IMR-90 (cell line): ENCODE results near the gene STON2. TPM values are rescaled to one million over a fixed set of nuclear protein-coding genes. Genes with fewer than 3 reads are reported as not detected.

ENCODE experiments used
- ATAC-seq: fragments of 200-7000 bp; cut with Tn5 transposase; 2 replicates; pipeline ENCODE4 v1.9.1; 2020; ENCODE audit warnings: low read depth, mild to moderate bottlenecking, moderate library complexity
- BruUV-seq: library from RNA; stranded (reverse); fragments of 400-500 nt; replicated peaks from 2 replicates; lab custom pipeline; 2021; lab: Mats Ljungman, UMichigan
- CTCF ChIA-PET: fragments of 300-600 bp; formaldehyde crosslinking; extraction: SDS; loops from one replicate; lab custom pipeline; 2021; ENCODE audit warnings: antibody characterized with exemption; lab: Yijun Ruan, JAX
- POLR2A ChIA-PET: fragments of 300-600 bp; sonication (Branson Sonifier 250); formaldehyde crosslinking; loops from one replicate; lab custom pipeline; 2022; ENCODE audit warnings: antibody characterized with exemption; ENCODE audit not compliant: unreplicated experiment; lab: Charles Lee
- DNase-seq: peaks from one replicate; pipeline ENCODE4 v3.0.0; 2013
- H2AFZ ChIP-seq: replicated peaks from 2 replicates; pipeline ENCODE3; 2013; ENCODE audit warnings: low read length, mild to moderate bottlenecking; ENCODE audit not compliant: poor library complexity
- H2AK5ac ChIP-seq: 2 replicates; pipeline ENCODE4 v1.6.1; 2013; ENCODE audit warnings: low read depth, low read length, inconsistent platforms
- H2AK9ac ChIP-seq: replicated peaks from 2 replicates; pipeline ENCODE3; 2013; ENCODE audit warnings: mild to moderate bottlenecking, low read depth, low read length, moderate library complexity; ENCODE audit not compliant: poor library complexity
- H2BK120ac ChIP-seq: 2 replicates; pipeline ENCODE4 v1.6.1; 2013; ENCODE audit warnings: low read depth, low read length, inconsistent platforms
- H2BK15ac ChIP-seq: 3 replicates; pipeline ENCODE4 v1.6.1; 2013; ENCODE audit warnings: low read depth, low read length, inconsistent platforms
- H2BK20ac ChIP-seq: 2 replicates; pipeline ENCODE4 v1.6.1; 2013; ENCODE audit warnings: low read depth, mild to moderate bottlenecking, inconsistent platforms, low read length, moderate library complexity
- H2BK5ac ChIP-seq: 2 replicates; pipeline ENCODE4 v1.6.1; 2013; ENCODE audit warnings: mild to moderate bottlenecking, low read depth, low read length, inconsistent platforms; ENCODE audit not compliant: poor library complexity, severe bottlenecking
- H3K14ac ChIP-seq: replicated peaks from 2 replicates; pipeline ENCODE4 v1.6.1; 2013; ENCODE audit warnings: low read depth, low read length, inconsistent platforms
- H3K18ac ChIP-seq: 2 replicates; pipeline ENCODE4 v1.6.1; 2013; ENCODE audit warnings: low read depth, low read length, control low read depth
- H3K23ac ChIP-seq: 2 replicates; pipeline ENCODE4 v1.6.1; 2013; ENCODE audit warnings: low read depth, low read length, inconsistent platforms
- H3K27ac ChIP-seq: 2 replicates; pipeline ENCODE4 v1.5.1; 2013; ENCODE audit warnings: mild to moderate bottlenecking, control low read depth, low read length; ENCODE audit not compliant: insufficient read depth
- H3K27me3 ChIP-seq: 2 replicates; pipeline ENCODE4 v1.6.1; 2013; ENCODE audit warnings: low read length; ENCODE audit not compliant: control insufficient read depth, insufficient read depth
- H3K36me3 ChIP-seq: 2 replicates; pipeline ENCODE4 v1.6.1; 2013; ENCODE audit warnings: low read length, mixed read lengths; ENCODE audit not compliant: control insufficient read depth, insufficient read depth
- H3K4ac ChIP-seq: 2 replicates; pipeline ENCODE4 v1.6.1; 2013; ENCODE audit warnings: low read depth, low read length, inconsistent platforms
- H3K4me1 ChIP-seq: 2 replicates; pipeline ENCODE4 v1.6.1; 2013; ENCODE audit warnings: low read length, mixed read lengths; ENCODE audit not compliant: control insufficient read depth, insufficient read depth
- H3K4me2 ChIP-seq: 2 replicates; pipeline ENCODE4 v1.6.1; 2013; ENCODE audit warnings: low read depth, mild to moderate bottlenecking, control low read depth, low read length, moderate library complexity
- H3K4me3 ChIP-seq: 2 replicates; pipeline ENCODE4 v1.5.1; 2013; ENCODE audit warnings: low read depth, mild to moderate bottlenecking, control low read depth, low read length, moderate library complexity; ENCODE audit not compliant: insufficient read depth
- H3K56ac ChIP-seq: 2 replicates; pipeline ENCODE4 v1.6.1; 2013; ENCODE audit warnings: low read length, inconsistent platforms; ENCODE audit not compliant: insufficient read depth; ENCODE audit errors: extremely low read depth
- H3K79me1 ChIP-seq, 2 experiments: 2 replicates each; pipeline ENCODE4 v1.6.1; 2013; ENCODE audit warnings: low read length in 2 of 2, inconsistent platforms in 1 of 2, low read depth in 1 of 2
- H3K9ac ChIP-seq: 2 replicates; pipeline ENCODE4 v1.6.1; 2013; ENCODE audit warnings: low read depth, low read length, control low read depth
- H3K9me1 ChIP-seq: 2 replicates; pipeline ENCODE4 v1.6.1; 2013; ENCODE audit warnings: low read length, inconsistent platforms; ENCODE audit not compliant: insufficient read depth
- H3K9me3 ChIP-seq: 2 replicates; pipeline ENCODE4 v1.6.1; 2013; ENCODE audit warnings: low read length; ENCODE audit not compliant: control insufficient read depth, insufficient read depth
- H4K20me1 ChIP-seq: 2 replicates; pipeline ENCODE4 v1.6.1; 2013; ENCODE audit warnings: low read length, inconsistent platforms; ENCODE audit not compliant: insufficient read depth
- H4K5ac ChIP-seq: 2 replicates; pipeline ENCODE4 v1.6.1; 2013; ENCODE audit warnings: mild to moderate bottlenecking, low read depth, low read length, control low read depth
- H4K8ac ChIP-seq, 2 experiments: 2 replicates each; pipeline ENCODE4 v1.6.1; 2013; ENCODE audit warnings: low read depth in 2 of 2, low read length in 2 of 2, control low read depth in 1 of 2, inconsistent platforms in 1 of 2
- H4K91ac ChIP-seq: 2 replicates; pipeline ENCODE4 v1.6.1; 2013; ENCODE audit warnings: low read depth, low read length, inconsistent platforms; ENCODE audit not compliant: insufficient read depth
- CEBPB ChIP-seq: IDR thresholded peaks from 2 replicates; pipeline ENCODE4 v1.6.1; 2012; ENCODE audit warnings: low read depth, low read length, improper control_type of control experiment
- CHD1 ChIP-seq: IDR thresholded peaks from 2 replicates; pipeline ENCODE4 v1.6.1; 2012; ENCODE audit warnings: low read depth, low read length, improper control_type of control experiment
- CTCF ChIP-seq: conservative IDR thresholded peaks from 2 replicates; pipeline ENCODE4 v1.5.1; 2012; ENCODE audit warnings: mild to moderate bottlenecking, low read depth, low read length, improper control_type of control experiment
- ELK1 ChIP-seq: fragments of 150-350 bp; IDR thresholded peaks from 2 replicates; pipeline ENCODE4 v1.6.1; 2016; ENCODE audit warnings: low read depth, mild to moderate bottlenecking, low read length, moderate library complexity, borderline replicate concordance
- MAFK ChIP-seq: IDR thresholded peaks from 2 replicates; pipeline ENCODE4 v1.6.1; 2012; ENCODE audit warnings: low read depth, low read length, improper control_type of control experiment
- MAZ ChIP-seq: IDR thresholded peaks from 2 replicates; pipeline ENCODE4 v1.6.1; 2012; ENCODE audit warnings: low read depth, mild to moderate bottlenecking, low read length, improper control_type of control experiment, moderate library complexity, borderline replicate concordance
- MXI1 ChIP-seq: IDR thresholded peaks from 2 replicates; pipeline ENCODE4 v1.6.1; 2012; ENCODE audit warnings: low read depth, mild to moderate bottlenecking, low read length, moderate library complexity, borderline replicate concordance
- NFE2L2 ChIP-seq: fragments of 150-350 bp; IDR thresholded peaks from 2 replicates; pipeline ENCODE4 v1.6.1; 2016; ENCODE audit warnings: low read depth, mild to moderate bottlenecking, low read length
- POLR2A ChIP-seq: IDR thresholded peaks from 2 replicates; pipeline ENCODE4 v1.6.1; 2012; ENCODE audit warnings: mild to moderate bottlenecking, low read depth, low read length
- RCOR1 ChIP-seq: IDR thresholded peaks from 2 replicates; pipeline ENCODE4 v1.6.1; 2012; ENCODE audit warnings: mild to moderate bottlenecking, low read length, improper control_type of control experiment; ENCODE audit not compliant: insufficient replicate concordance
- RFX5 ChIP-seq: IDR thresholded peaks from 2 replicates; pipeline ENCODE4 v1.8.0; 2012; ENCODE audit warnings: low read depth, mild to moderate bottlenecking, low read length, moderate library complexity
- SMC3 ChIP-seq: fragments of 150-350 bp; IDR thresholded peaks from 2 replicates; pipeline ENCODE4 v1.6.1; 2016; ENCODE audit warnings: low read depth, mild to moderate bottlenecking, antibody characterized with exemption, low read length, moderate library complexity
- USF2 ChIP-seq: fragments of 150-350 bp; IDR thresholded peaks from 2 replicates; pipeline ENCODE4 v1.6.1; 2017; ENCODE audit warnings: mild to moderate bottlenecking, antibody characterized with exemption, low read length, low read depth
- WGBS, 2 experiments: methylation state at CpG; one replicate each; pipeline versions ENCODE4 v1.1.5 to v1.1.7; 2013; ENCODE audit warnings: missing lambda C conversion rate in 2 of 2; ENCODE audit not compliant: insufficient read length in 1 of 2; ENCODE audit errors: extremely low coverage in 2 of 2; 5-methylcytosine and 5-hydroxymethylcytosine counted together
- dilution Hi-C: fragments of 300-500 bp; cut with HindIII; formaldehyde crosslinking; loops from one replicate; pipeline ENCODE4 v1.14.3; 2018; ENCODE audit warnings: low sequenced_read_pairs; ENCODE audit not compliant: unreplicated experiment
- in situ Hi-C: fragments of 300-500 bp; cut with MboI; formaldehyde crosslinking; loops from 3 replicates; pipeline ENCODE4 v1.14.3; 2019; ENCODE audit warnings: low sequenced_read_pairs, inconsistent platforms, mixed read lengths
- intact Hi-C: fragments of 100-400 bp; cut with micrococcal nuclease; formaldehyde crosslinking; loops from 2 replicates; pipeline ENCODE4 v1.10.0; 2022
- polyA plus RNA-seq, 3 experiments: library from polyadenylated mRNA; depleted of rRNA; stranded (reverse); fragments of >200 nt; gene quantifications; 2 replicates each; pipeline ENCODE4 v1.2.3, GENCODE V29; 2012; ENCODE audit warnings: low replicate concordance in 1 of 3
- total RNA-seq: library from RNA; depleted of rRNA; stranded (reverse); fragments of >200 nt; gene quantifications from 2 replicates; pipeline ENCODE4 v1.2.3, GENCODE V29; 2012

STON2 gene
- total and polyA plus RNA-seq, 2 of the 4 experiments (the other 2 are of a cell fraction) = not detected

- dilution Hi-C loops = no loop called here
- Histone ChIP-seq H3K9me3 (no peaks in the 10 kb centered on the region), H3K27ac (no peak overlapping the region), H2AFZ (no peak overlapping the region), H3K4me1 (no peaks in the 10 kb centered on the region), H3K4me2 (no peak overlapping the region), H3K4me3 (no peak overlapping the region), H3K9me1 (no peaks in the 10 kb centered on the region), H3K27me3 (peaks cover 14% of the 10 kb centered on the region), H3K9ac (no peak overlapping the region), H3K23ac (no peak overlapping the region), H2BK5ac (no peak overlapping the region), H2BK120ac (no peak overlapping the region), H3K18ac (no peak overlapping the region), H2BK20ac (no peak overlapping the region), H2AK5ac (no peak overlapping the region), H4K5ac (no peak overlapping the region), H4K8ac (no peak overlapping the region), H3K79me1 (no peaks in the 10 kb centered on the region), H3K4ac (no peak overlapping the region), H4K91ac (no peak overlapping the region), H2AK9ac (no peak overlapping the region), H2BK15ac (no peak overlapping the region), H3K14ac (no peak overlapping the region), H3K56ac (no peak overlapping the region), H3K36me3 (no peaks in the 10 kb centered on the region), H4K20me1 (no peaks in the 10 kb centered on the region)
- CTCF ChIA-PET = interaction anchor here (0.7 kb wide), 1 partner anchor 32 kb away, joined by 4 read pairs; no protein-coding TSS in a partner anchor
- in situ Hi-C loops = no loop called here
- BruUV-seq = no TSS peak
- ATAC-seq (no peak), DNase-seq (no peak)
- intact Hi-C loops = no loop called here
- TF ChIP-seq CHD1 (no peak), ELK1 (no peak), USF2 (no peak), RFX5 (no peak), NFE2L2 (no peak), CEBPB (no peak), SMC3 (no peak), MXI1 (no peak), POLR2A (no peak), MAZ (no peak), RCOR1 (no peak), MAFK (no peak), CTCF (no peak)
- WGBS, 2 experiments = no CpG with 5 or more reads among the region's 1 CpG
- POLR2A ChIA-PET = no interaction called here
Measured at GRCh38 chr14:81429028-81429427, 28.9 kb upstream of the STON2 start.
